PC-9 (cell line): ENCODE data around the gene LAPTM5. TPM values are rescaled to one million over a fixed set of nuclear protein-coding genes. Genes with fewer than 3 reads are reported as not detected.
"Not testable (repeated sequence)": the region's sequence is repeated elsewhere in the genome, so short reads cannot be mapped to it uniquely, and the experiment has no call there.

Experiments used
- BruUV-seq: library from RNA; stranded (reverse); fragments of 400-500 nt; replicated peaks from 2 replicates; lab custom pipeline; 2021; lab: Mats Ljungman, UMichigan
- CTCF ChIA-PET: fragments of 300-600 bp; sonication (Branson Sonifier 250); formaldehyde crosslinking; loops from one replicate; lab custom pipeline; 2022; ENCODE audit warnings: antibody characterized with exemption; lab: Charles Lee
- POLR2A ChIA-PET: fragments of 300-600 bp; sonication (Branson Sonifier 250); formaldehyde crosslinking; loops from one replicate; lab custom pipeline; 2022; ENCODE audit warnings: antibody characterized with exemption; ENCODE audit not compliant: unreplicated experiment; lab: Charles Lee
- DNase-seq, 2 experiments: peaks; one replicate each; pipeline versions ENCODE4 v3.0.0 to v3.0.0-alpha.2; 2015 to 2022; ENCODE audit warnings: mixed read lengths in 1 of 2
- H2AFZ ChIP-seq: fragments of 200-600 bp; sonication (generic); 2 replicates; pipeline ENCODE4 v1.8.1; 2017; ENCODE audit warnings: antibody characterized with exemption
- H3F3A ChIP-seq: fragments of 200-600 bp; sonication (generic); 2 replicates; pipeline ENCODE4 v1.8.1; 2017; ENCODE audit warnings: antibody characterized with exemption, mild to moderate bottlenecking, low read depth; ENCODE audit not compliant: insufficient read depth
- H3K27ac ChIP-seq: fragments of 200-600 bp; sonication (generic); 2 replicates; pipeline ENCODE4 v1.6.1; 2016; ENCODE audit warnings: mixed run types
- H3K27me3 ChIP-seq: fragments of 200-600 bp; sonication (generic); 2 replicates; pipeline ENCODE4 v1.6.1; 2016; ENCODE audit warnings: low read depth, mixed run types; ENCODE audit not compliant: insufficient read depth
- H3K36me3 ChIP-seq: fragments of 200-600 bp; sonication (generic); 2 replicates; pipeline ENCODE4 v1.6.1; 2016; ENCODE audit warnings: low read depth, mixed run types
- H3K4me1 ChIP-seq: fragments of 200-600 bp; sonication (generic); replicated peaks from 2 replicates; pipeline ENCODE4 v1.6.1; 2016; ENCODE audit warnings: mixed run types; ENCODE audit not compliant: insufficient read depth
- H3K4me2 ChIP-seq: fragments of 200-600 bp; sonication (generic); 2 replicates; pipeline ENCODE4 v1.6.1; 2017; ENCODE audit warnings: mixed run types
- H3K4me3 ChIP-seq: fragments of 200-600 bp; sonication (generic); 2 replicates; pipeline ENCODE4 v1.6.1; 2016; ENCODE audit warnings: mixed run types
- H3K79me2 ChIP-seq: fragments of 200-600 bp; sonication (generic); 2 replicates; pipeline ENCODE4 v1.6.1; 2017; ENCODE audit warnings: low read depth, mixed run types
- H3K9me2 ChIP-seq: fragments of 200-600 bp; sonication (generic); 2 replicates; pipeline ENCODE4 v1.8.1; 2017; ENCODE audit warnings: mild to moderate bottlenecking; ENCODE audit not compliant: insufficient read depth
- H3K9me3 ChIP-seq: fragments of 200-600 bp; sonication (generic); 2 replicates; pipeline ENCODE4 v1.8.1; 2016; ENCODE audit warnings: low read depth; ENCODE audit not compliant: insufficient read depth
- H4K20me1 ChIP-seq: fragments of 200-600 bp; sonication (generic); 2 replicates; pipeline ENCODE4 v1.8.1; 2017; ENCODE audit not compliant: insufficient read depth
- EZH2 ChIP-seq: fragments of 200-600 bp; sonication (generic); IDR thresholded peaks from 2 replicates; pipeline ENCODE4 v1.8.0; 2017; ENCODE audit warnings: antibody characterized with exemption, low read depth
- intact Hi-C: fragments of 100-400 bp; cut with micrococcal nuclease; formaldehyde crosslinking; loops from one replicate; pipeline ENCODE4 v1.10.0; 2022; ENCODE audit not compliant: unreplicated experiment
- total RNA-seq: library from RNA; stranded (reverse); gene quantifications from 2 replicates; pipeline ENCODE4 v1.2.3, GENCODE V29; 2021
- TF ChIP-seq, protein P1 (sequence below): fragments of 200-600 bp; sonication (generic); conservative IDR thresholded peaks from 2 replicates; pipeline ENCODE4 v1.6.1; 2017; ENCODE audit warnings: mixed run types, antibody characterized with exemption, mild to moderate bottlenecking, moderate library complexity

The LAPTM5 gene
- total RNA-seq, 1 experiment from 2014 or later, result 5.0 TPM

DNA sequence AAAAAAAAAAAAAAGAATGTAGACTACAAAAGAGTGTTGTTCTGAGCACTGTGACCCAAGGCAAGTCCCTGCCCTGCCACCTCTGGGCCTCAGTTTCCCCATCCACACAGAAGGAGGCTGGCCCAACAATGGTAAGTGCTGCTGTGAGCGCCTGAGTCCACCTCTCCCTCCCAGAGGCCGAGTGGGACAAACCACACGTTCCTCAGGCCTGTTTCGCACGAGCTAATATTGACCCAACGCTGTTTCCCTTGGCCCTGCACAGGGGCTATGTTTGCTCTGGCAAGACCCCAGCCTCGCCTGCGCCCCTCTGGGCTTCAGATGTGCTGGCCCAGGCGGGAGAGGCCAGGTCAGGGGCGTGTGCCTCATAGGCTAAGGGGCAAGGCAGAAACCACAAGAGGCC, 12.6 kb upstream of the LAPTM5 start:
- Histone ChIP-seq H2AFZ (no peak overlapping the region), H3K4me2 (no peak overlapping the region), H3K9me2 (no peaks in the 10 kb centered on the region), H3K79me2 (no peaks in the 10 kb centered on the region), H3K27me3 (no peaks in the 10 kb centered on the region), H3F3A (no peaks in the 10 kb centered on the region), H3K27ac (no peak overlapping the region), H3K4me3 (no peak overlapping the region), H3K36me3 (no peaks in the 10 kb centered on the region), H3K9me3 (no peaks in the 10 kb centered on the region), H4K20me1 (no peaks in the 10 kb centered on the region), H3K4me1 (no peaks in the 10 kb centered on the region)
- intact Hi-C loops, result no loop called here
- no TSS peak for BruUV-seq
- POLR2A ChIA-PET, result no interaction called here
- TF ChIP-seq EZH2, result no peak
- TF ChIP-seq, protein P1, sequence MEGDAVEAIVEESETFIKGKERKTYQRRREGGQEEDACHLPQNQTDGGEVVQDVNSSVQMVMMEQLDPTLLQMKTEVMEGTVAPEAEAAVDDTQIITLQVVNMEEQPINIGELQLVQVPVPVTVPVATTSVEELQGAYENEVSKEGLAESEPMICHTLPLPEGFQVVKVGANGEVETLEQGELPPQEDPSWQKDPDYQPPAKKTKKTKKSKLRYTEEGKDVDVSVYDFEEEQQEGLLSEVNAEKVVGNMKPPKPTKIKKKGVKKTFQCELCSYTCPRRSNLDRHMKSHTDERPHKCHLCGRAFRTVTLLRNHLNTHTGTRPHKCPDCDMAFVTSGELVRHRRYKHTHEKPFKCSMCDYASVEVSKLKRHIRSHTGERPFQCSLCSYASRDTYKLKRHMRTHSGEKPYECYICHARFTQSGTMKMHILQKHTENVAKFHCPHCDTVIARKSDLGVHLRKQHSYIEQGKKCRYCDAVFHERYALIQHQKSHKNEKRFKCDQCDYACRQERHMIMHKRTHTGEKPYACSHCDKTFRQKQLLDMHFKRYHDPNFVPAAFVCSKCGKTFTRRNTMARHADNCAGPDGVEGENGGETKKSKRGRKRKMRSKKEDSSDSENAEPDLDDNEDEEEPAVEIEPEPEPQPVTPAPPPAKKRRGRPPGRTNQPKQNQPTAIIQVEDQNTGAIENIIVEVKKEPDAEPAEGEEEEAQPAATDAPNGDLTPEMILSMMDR, result no peak
- no peak for DNase-seq
- CTCF ChIA-PET, result interaction anchor here (0.6 to 0.7 kb wide), 3 partner anchors 9 to 549 kb away, joined by 6 to 11 read pairs (median 9); no protein-coding TSS in a partner anchor

DNA sequence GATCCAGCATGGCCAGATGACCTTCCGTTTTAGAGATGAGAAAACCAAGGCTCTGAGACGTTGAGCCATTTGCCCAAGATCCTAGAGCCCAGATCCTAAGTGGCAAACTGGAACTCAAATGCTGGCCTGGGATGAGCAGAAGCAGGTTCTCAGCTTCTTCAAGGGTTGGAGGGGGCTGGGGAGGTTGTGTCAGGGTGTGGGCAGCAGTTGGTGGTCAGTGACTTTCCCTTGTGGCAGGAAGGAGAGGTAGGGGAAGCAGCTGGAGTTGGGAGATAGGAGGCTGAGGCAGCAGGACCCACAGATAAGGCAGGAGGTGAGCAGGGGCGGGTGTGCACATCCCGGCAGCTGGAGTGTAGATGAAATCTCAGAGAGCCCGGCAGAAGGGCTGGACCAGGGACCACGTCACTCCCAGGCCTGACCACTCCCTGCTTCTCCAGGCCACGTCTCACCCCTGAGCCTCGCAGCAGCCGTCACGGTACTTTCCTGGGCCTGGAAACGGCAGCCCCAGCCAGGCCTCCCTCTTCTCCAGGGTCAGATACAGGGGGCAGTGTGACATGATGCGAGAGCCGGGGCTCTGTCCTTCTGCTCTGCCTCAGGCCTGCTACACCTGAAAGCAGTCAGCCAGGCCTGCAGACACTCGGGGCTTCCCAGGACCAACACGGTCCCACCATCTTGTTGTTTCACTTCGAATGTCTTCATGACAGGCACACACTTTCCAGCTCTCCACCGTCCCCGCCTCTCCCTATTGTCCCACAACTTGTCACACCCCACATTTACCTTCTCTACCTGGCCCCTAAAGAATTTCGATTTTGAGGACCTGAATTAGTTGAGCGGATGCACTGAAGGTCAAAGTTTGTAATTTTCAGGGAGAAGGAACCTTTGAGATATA, 11.5 kb upstream of the LAPTM5 start:
- Histone ChIP-seq H3K4me3 (no peak overlapping the region), H3K4me1 (no peaks in the 10 kb centered on the region), H2AFZ (no peak overlapping the region), H3K27ac (no peak overlapping the region), H3K79me2 (no peaks in the 10 kb centered on the region), H3K4me2 (no peak overlapping the region), H4K20me1 (no peaks in the 10 kb centered on the region), H3K27me3 (no peaks in the 10 kb centered on the region), H3F3A (no peaks in the 10 kb centered on the region), H3K36me3 (no peaks in the 10 kb centered on the region), H3K9me3 (no peaks in the 10 kb centered on the region), H3K9me2 (no peaks in the 10 kb centered on the region)
- CTCF ChIA-PET, result interaction anchor here (0.6 kb wide), 1 partner anchor 548 kb away, joined by 11 read pairs; no protein-coding TSS in a partner anchor
- POLR2A ChIA-PET, result no interaction called here
- DNase-seq, result no peak
- TF ChIP-seq, protein P1, result no peak
- no peak for TF ChIP-seq EZH2
- BruUV-seq, result no TSS peak
- intact Hi-C loops, result no loop called here

DNA sequence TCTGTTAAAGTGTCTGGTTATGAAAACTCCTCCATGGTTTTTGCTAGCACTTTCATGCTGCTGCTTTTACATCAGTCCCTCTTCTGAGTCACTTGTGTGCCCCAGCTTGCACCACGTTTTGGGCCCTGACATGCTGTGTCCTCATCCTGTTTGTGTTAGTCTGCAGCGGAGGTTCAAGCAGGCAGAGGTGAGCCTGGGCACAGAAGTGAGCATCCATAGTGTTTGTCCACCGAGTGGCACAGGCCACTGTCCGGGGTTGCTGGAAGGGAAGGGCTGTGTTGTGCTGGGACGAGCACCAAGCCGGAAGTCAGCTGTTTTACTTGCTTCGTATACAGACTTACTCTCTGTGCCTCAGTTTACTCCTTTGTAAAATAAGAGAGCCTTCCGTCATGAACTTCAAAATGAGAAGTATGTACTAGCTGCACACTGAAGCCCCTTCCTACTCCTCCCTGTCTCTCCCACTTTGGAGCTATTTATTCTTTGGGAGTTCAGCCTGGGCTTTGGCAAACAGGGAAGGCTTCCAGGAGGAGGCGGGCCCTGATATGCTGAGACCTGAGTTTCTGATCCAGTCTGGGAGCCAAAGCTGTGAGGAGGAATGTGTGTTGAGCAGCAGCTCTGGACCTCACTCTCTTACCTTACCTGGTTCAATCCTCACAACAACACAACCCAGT, 10.7 kb upstream of the LAPTM5 start:
- BruUV-seq, result no TSS peak
- no peak for DNase-seq
- Histone ChIP-seq H2AFZ (no peak overlapping the region), H3K27me3 (no peaks in the 10 kb centered on the region), H4K20me1 (no peaks in the 10 kb centered on the region), H3F3A (no peaks in the 10 kb centered on the region), H3K27ac (no peak overlapping the region), H3K4me3 (no peak overlapping the region), H3K4me2 (no peak overlapping the region), H3K9me3 (no peaks in the 10 kb centered on the region), H3K79me2 (no peaks in the 10 kb centered on the region), H3K36me3 (no peaks in the 10 kb centered on the region), H3K9me2 (no peaks in the 10 kb centered on the region), H3K4me1 (no peaks in the 10 kb centered on the region)
- TF ChIP-seq, protein P1, result no peak
- no peak for TF ChIP-seq EZH2
- CTCF ChIA-PET, result no interaction called here
- intact Hi-C loops, result no loop called here
- POLR2A ChIA-PET, result no interaction called here

DNA sequence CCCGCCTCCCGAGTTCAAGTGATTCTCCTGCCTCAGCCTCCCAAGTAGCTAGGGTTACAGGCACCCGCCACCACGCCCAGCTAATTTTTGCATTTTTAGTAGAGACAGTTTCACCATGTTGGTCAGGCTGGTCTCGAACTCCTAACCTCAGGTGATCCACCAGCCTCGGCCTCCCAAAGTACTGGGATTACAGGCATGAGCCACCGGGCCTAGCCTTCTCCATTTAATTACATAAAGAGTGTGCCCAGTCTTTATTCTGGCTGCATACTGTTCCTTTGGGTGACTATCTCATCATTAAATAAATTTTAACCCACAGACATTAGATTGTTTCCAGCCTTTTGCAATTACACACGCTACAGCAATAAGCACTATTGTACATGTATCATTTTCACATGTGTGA, 9.4 kb upstream of the LAPTM5 start:
- H3K9me2 ChIP-seq, H2AFZ ChIP-seq, H3K4me3 ChIP-seq, H3K4me2 ChIP-seq, H3K4me1 ChIP-seq, H4K20me1 ChIP-seq, H3K27ac ChIP-seq, H3F3A ChIP-seq, DNase-seq, POLR2A ChIA-PET, H3K36me3 ChIP-seq, BruUV-seq, H3K79me2 ChIP-seq, H3K27me3 ChIP-seq, intact Hi-C loops, H3K9me3 ChIP-seq: not testable (repeated sequence)
- CTCF ChIA-PET, result interaction anchor here (0.8 kb wide), 1 partner anchor 13 kb away, joined by 3 read pairs; no protein-coding TSS in a partner anchor
